Measurements from ENCODE around the gene SERINC3.

Gene SERINC3

DNA sequence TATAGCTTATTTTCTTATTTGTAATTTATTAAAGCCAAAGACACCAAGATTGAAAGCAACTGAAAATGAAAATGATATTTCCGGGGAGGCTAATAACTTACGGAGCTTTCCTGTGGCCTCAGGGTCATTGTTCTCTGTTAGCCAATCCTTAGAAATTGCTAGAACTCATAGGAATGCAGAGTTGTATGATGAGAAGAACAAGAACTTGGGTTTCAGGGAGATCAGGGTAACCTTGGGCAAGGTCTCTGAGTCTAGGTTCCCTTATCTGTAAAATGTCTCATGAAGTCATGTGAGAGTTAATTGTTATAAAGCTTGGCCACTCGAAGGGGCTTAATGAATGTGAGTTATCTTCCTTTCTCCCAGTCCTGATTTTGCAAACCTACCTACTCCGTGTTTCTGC, 20.1 kb upstream of the SERINC3 start:
- ChIA-PET POLR2A (no interaction called here), CTCF (interaction anchor here (0.8 to 2.8 kb wide), 5 partner anchors 14 to 68 kb away, joined by 3 to 10 read pairs (median 4); partner anchors contain the start of gene TTPAL)
- TF ChIP-seq, protein P1, sequence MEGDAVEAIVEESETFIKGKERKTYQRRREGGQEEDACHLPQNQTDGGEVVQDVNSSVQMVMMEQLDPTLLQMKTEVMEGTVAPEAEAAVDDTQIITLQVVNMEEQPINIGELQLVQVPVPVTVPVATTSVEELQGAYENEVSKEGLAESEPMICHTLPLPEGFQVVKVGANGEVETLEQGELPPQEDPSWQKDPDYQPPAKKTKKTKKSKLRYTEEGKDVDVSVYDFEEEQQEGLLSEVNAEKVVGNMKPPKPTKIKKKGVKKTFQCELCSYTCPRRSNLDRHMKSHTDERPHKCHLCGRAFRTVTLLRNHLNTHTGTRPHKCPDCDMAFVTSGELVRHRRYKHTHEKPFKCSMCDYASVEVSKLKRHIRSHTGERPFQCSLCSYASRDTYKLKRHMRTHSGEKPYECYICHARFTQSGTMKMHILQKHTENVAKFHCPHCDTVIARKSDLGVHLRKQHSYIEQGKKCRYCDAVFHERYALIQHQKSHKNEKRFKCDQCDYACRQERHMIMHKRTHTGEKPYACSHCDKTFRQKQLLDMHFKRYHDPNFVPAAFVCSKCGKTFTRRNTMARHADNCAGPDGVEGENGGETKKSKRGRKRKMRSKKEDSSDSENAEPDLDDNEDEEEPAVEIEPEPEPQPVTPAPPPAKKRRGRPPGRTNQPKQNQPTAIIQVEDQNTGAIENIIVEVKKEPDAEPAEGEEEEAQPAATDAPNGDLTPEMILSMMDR (IDR thresholded peaks at IDR 0.05; ENCODE audit: insufficient read depth, low read length, missing control alignments) = no peak
- DNase-seq (ENCODE audit: low read depth, low spot score) = no peak
- H3K4me3 ChIP-seq (ENCODE audit: low read depth, low read length) = no peak overlapping the region

DNA sequence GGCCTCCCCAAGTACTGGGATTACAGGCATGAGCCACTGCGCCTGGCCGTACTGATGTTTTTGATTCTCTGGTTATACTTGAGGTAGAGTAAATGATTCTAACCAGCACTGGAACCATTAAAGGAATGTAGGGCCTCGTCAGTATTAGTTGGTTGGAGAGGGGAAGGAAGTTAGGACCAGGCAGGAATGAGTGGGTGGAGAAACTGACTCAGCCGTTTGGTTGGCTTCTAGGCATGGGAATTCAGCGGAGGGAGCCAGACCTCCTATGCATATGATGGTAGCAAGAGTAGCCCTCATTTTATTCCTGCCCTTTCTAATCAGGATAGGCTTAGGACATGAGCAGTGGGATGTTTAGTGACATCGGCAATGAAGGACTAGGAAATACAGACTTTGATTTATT, 19.0 kb upstream of the SERINC3 start:
- CTCF ChIA-PET = interaction anchor here (1.7 to 2.8 kb wide), 2 partner anchors 35 to 69 kb away, joined by 5 to 10 read pairs; no protein-coding TSS in a partner anchor
- no peak overlapping the region for H3K4me3 ChIP-seq (ENCODE audit: low read depth, low read length)
- TF ChIP-seq, protein P1 (IDR thresholded peaks at IDR 0.05; ENCODE audit: insufficient read depth, low read length, missing control alignments) = no peak
- DNase-seq (ENCODE audit: low read depth, low spot score) = no peak
- POLR2A ChIA-PET = no interaction called here

DNA sequence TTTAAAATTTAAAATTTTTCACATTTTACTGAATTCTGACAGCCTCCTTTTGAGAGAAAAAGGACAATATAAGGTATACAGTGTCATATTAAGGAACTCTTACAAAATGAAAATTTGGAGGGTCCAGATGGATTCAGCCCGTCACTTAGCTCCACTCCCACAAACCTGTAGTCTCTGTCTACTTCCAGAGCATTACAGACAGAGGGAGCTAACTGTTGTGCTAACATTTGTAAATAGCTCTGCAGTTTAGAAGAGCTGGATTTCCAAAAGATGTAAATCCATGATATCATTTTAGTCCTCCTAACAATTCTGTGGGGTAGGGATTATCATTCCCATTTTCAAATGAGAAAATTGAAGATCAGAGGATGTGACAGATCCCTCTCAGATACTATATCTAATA, 16.1 kb upstream of the SERINC3 start:
- TF ChIP-seq, protein P1 (IDR thresholded peaks at IDR 0.05; ENCODE audit: insufficient read depth, low read length, missing control alignments) = peak; percentile 27
- POLR2A ChIA-PET = no interaction called here
- H3K4me3 ChIP-seq (ENCODE audit: low read depth, low read length) = no peak overlapping the region
- CTCF ChIA-PET = interaction anchor here (0.6 to 1.6 kb wide), 10 partner anchors 9 to 144 kb away, joined by 3 to 8 read pairs (median 4); no protein-coding TSS in a partner anchor
- DNase-seq (ENCODE audit: low read depth, low spot score) = no peak

DNA sequence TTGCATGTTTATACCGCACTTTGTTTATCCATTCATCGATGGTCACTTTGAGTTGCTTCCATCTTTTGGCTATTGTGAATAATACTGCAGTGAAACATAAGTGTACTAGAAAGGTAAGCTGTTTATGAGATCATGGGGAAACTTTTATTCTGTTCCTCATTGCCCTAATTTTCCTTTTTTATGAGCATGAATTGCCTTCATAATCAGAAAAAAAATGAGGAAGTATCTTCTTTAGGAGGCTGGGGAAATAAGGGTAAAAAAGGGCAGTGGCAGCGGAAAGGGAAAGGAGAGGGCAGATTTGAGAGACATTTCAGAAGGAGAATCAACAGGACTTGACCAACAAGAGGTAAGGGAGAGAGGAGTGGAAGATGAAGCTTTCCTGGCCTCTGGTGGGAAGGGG, 14.3 kb upstream of the SERINC3 start:
- DNase-seq (ENCODE audit: low read depth, low spot score) = no peak
- CTCF ChIA-PET = interaction anchor here (0.7 to 1.3 kb wide), 3 partner anchors 26 to 51 kb away, joined by 3 read pairs; no protein-coding TSS in a partner anchor
- POLR2A ChIA-PET = no interaction called here

DNA sequence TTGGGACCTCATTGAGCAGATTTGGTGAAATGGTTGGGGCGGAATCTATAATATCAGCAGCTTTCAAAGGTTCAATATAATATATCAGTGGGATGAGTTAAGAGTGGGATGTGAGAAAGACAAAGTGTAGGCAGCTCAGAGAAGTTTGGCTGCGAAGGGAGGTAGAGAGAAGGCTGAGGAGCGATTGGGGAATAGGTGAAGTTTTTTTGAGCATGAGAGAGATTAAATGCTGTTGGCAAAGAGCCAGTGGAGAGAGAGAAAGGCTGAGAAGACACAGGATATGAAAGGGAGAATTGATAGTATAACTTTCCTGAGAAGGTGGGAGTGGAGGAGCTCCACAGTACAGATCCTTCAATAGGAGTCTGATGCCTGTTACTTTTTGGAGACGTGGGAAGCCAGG, 12.1 kb upstream of the SERINC3 start:
- no peak overlapping the region for H3K4me3 ChIP-seq (ENCODE audit: low read depth, low read length)
- DNase-seq (ENCODE audit: low read depth, low spot score) = no peak
- ChIA-PET CTCF (interaction anchor here (1.1 to 3.1 kb wide), 3 partner anchors 39 to 199 kb away, joined by 3 to 11 read pairs (median 3); no protein-coding TSS in a partner anchor), POLR2A (no interaction called here)
- TF ChIP-seq, protein P1 (IDR thresholded peaks at IDR 0.05; ENCODE audit: insufficient read depth, low read length, missing control alignments) = no peak

More for the DNA sequence above, 14.3 kb upstream of the SERINC3 start:
- no peak overlapping the region for H3K4me3 ChIP-seq (ENCODE audit: low read depth, low read length)
- TF ChIP-seq, protein P1 (IDR thresholded peaks at IDR 0.05; ENCODE audit: insufficient read depth, low read length, missing control alignments) = no peak

DNA sequence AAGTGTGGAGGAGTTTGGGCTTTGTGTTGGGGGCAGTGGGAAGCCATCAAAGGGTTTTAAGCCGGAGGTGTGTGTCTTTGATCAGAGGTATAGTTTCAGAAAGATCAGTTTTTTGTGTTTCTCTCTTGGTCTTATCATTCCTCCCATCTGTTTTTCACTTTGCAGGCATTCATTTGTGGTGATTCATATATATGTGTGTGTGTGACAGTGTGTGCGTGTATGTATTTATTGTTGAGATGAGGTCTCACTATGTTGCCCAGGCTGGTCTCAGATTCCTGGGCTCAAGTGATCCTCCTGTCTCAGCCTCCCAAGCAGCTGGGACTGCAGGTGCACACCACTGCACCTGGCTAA, 11.1 kb upstream of the SERINC3 start:
- TF ChIP-seq, protein P1 (IDR thresholded peaks at IDR 0.05; ENCODE audit: insufficient read depth, low read length, missing control alignments) = no peak
- no peak for DNase-seq (ENCODE audit: low read depth, low spot score)
- peak overlapping the region; percentile 70 for H3K4me3 ChIP-seq (ENCODE audit: low read depth, low read length)
- ChIA-PET CTCF (interaction anchor here (3.1 kb wide), 1 partner anchor 77 kb away, joined by 11 read pairs; no protein-coding TSS in a partner anchor), POLR2A (no interaction called here)
